Forelimb muscle (tissue), 1 donor: ENCODE results near the gene RAPGEF1. TPM values are rescaled to one million over a fixed set of nuclear protein-coding genes. Genes with fewer than 3 reads are reported as not detected.

Source experiments
- DNase-seq: peaks from one replicate; pipeline ENCODE4 v3.0.0-alpha.2; 2013; ENCODE audit warnings: low read depth
- polyA plus RNA-seq: library from polyadenylated mRNA; unstranded; fragments of 120-200 nt; gene quantifications from one replicate; pipeline ENCODE4 v1.2.1, GENCODE V29; 2013; ENCODE audit not compliant: insufficient read length

The RAPGEF1 gene
- polyA plus RNA-seq, 1 donor: 90.5 TPM

GRCh38 chr9:131624636-131625507, 115.0 kb downstream of the RAPGEF1 start:
- no peak for DNase-seq

- DNase-seq: no peak
Observed at GRCh38 chr9:131623655-131624330, 116.1 kb downstream of the RAPGEF1 start.

- no peak for DNase-seq
Observed at GRCh38 chr9:131622523-131622922, 117.4 kb downstream of the RAPGEF1 start.

DNA sequence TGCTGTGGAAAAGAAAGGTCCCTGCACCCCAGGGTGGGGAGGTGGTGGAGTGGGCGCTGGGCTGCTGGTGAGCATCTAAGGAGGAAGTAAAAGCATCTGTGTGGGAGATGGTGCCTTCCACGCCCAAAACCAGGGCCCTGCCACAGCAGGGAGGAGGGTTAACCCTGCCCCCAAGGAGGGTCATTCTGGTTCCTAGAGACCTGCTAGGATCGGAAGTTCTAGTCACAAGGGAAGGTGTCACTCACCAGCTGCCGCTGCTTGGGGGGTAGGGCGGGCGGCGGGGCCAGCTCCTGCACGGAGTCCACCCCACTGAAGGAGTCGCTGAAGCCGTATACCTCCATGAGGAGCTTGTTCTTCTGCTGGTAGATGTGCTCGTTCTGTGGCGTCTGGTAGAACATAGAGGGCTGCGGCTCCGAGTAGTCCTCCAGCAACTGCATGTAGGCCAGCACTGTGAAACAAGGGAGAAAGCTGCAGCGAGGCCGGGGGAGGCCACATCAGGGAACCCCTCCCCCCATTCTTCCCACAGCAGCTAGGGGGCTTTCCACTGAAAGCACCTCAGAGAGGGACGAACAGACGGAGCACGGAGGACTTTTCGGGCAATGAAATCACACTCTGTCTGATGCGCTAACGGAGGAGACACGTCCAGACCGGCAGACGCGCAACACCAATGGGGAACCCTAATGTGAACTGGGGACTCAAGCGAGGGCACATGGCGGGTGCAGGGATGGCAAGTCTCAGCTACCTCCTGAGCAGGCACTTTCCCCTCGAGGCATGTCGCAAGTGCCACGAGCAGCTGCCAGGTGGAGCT, 118.1 kb downstream of the RAPGEF1 start:
- no peak for DNase-seq

DNA sequence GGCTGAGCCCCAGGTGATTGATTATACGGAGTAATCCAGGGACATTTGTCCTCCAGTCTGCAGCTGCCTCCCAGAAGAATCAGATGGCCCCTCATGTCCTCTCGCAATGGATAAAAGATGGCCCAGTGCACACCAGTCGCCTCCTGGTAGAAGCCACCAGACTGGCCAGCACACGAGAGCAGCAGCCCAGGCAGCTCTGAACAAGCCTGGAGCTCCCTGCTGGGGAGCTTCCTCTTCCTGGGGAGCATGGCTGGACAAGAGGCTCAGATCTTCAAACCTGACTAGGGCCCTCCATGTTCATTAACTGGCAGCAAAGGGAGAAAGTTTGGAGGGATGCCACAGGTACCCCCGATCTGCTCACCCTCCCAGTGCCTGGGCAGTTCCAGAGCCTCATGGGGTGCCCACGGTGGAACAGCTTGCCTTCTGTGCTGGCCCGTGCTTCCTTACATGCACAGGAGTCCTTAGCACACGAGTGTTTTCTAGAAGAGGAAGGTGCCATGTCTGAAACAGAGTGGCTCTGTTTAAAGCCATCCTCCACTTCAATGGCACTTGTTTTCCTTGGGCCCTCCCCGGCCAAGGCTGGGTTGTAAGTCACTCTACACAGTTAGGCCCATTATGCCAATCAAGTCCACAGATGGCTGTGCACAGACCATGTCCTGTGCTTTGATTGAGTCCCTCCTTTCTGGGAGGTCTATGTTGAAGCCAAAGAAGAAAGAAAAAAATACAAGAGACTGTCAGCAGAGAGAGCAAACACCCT, 118.9 kb downstream of the RAPGEF1 start:
- DNase-seq: no peak

- no peak for DNase-seq
Observed at GRCh38 chr9:131619680-131620079, 120.2 kb downstream of the RAPGEF1 start.

- no peak for DNase-seq
Observed at GRCh38 chr9:131618785-131619184, 121.1 kb downstream of the RAPGEF1 start.

- no peak for DNase-seq
Observed at GRCh38 chr9:131618071-131618479, 121.8 kb downstream of the RAPGEF1 start.

DNA sequence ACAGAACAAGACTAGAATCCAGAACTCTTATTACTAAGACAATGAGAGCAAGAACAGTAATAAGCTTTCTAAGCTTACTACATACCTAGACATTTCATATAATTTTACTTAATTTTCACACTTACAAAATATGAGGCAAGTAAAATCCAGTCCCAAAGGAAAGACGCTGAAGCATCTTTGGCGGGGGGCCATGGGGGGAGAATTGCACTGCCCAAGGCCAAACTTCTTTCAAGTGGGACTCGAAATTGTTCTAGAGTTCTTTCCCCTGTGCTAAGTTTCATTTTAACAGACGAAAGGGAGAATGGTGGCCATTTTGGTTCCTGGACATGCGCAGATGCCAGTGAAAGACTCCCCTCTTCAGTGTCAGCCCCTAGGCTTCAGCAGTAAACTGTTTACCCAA, 122.3 kb downstream of the RAPGEF1 start:
- no peak for DNase-seq

GRCh38 chr9:131616983-131617604, 122.8 kb downstream of the RAPGEF1 start:
- no peak for DNase-seq

GRCh38 chr9:131614340-131614915, 125.4 kb downstream of the RAPGEF1 start:
- DNase-seq: no peak

DNA sequence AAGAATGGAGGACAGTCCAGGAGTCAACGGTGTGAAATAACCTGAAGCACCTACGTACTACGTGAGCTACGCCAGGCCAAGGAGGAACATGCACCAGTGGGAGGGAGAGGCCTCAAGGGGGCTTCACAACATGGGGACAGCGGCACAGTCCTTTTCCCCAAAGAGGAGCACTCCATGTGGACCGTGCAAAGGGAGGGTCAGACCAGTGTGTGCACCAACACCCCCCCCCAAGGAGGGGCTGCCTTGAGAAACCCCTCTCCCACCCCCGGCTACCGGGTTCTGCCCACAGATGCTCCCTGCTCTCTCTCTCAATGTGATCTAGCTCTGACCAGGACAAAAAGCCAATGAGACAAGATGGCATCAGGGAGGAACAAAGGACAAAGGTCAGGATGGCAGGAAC, 126.0 kb downstream of the RAPGEF1 start:
- no peak for DNase-seq

DNA sequence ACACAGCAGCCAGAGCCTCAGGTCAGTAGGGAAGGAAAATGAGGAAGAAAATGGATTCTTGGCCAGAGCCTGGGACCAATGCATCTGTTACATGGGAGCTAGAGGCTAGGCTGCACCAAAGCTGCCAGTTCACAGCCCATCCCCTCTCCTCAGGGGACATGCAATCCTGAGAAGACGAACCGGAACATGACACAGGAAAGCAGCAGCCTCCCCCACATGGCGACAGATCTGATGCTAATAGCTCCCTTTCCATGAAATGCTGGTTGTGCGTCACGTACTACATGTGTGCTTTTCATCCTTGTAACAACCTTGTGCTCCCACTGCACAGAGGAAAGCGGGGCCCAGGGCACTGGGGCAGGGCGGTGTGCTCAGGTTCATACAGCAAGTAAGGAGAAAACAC, 127.0 kb downstream of the RAPGEF1 start:
- no peak for DNase-seq

GRCh38 chr9:131611586-131612315, 128.1 kb downstream of the RAPGEF1 start:
- DNase-seq: no peak

DNA sequence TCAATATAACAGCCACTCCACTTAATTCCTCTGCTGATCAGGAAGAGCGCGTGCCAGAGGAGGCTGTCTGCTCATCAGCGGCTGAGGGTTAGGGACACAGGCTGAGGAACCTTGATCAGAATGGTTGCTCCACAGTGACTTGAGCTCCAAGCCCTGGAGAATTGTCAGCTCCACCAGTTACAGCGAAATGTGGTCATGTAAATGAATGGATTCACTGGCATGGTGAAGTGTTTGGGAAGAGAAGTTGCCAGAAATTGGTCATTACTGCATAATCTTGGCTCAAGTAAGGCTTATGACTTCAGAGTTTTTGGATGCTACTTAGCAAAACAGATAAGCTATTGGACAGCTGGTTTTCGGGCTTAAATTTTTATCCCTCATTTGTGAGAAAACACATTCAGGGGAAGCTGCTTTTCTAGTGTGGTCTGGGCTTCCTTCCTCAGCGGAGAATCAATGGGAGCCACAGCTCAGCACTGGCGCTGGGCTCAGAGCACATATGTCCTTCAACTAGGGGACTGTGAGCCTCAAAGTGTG, 129.6 kb downstream of the RAPGEF1 start:
- peak; percentile 90 for DNase-seq

DNA sequence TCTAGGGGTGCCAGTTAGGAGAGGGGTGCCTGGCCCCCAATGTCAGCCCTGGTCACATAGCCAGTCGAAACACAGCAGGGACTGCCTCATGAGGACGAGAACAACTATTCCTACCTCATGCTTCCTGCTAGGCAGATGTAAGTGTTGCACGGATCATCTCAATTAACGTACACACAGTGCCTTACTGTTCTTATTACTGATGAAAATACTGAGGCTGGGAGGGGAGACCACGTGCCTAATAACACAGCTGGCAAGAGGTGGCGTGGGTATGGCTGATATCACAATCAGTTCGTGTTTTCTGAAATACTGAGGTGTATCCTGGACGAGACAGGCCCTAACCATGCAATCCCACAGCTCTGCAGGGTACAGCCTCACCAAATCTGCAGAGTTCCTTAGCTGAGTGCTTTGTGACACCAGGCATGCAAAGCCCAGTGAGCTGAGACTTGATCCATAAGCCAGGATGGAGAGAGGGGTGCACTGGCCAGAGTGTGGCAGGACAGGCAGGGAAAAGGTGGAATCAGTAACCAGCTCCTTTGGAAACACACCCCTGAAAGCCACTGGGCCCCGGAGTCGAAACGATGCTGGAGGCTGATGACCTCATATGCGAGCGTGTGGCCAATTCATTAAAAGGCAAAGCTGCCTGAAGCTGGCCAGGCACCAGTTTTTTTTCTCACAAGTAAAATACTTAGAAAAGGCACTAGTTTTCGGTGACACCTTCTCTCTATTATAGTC, 130.6 kb downstream of the RAPGEF1 start:
- DNase-seq: peak; percentile 65

DNA sequence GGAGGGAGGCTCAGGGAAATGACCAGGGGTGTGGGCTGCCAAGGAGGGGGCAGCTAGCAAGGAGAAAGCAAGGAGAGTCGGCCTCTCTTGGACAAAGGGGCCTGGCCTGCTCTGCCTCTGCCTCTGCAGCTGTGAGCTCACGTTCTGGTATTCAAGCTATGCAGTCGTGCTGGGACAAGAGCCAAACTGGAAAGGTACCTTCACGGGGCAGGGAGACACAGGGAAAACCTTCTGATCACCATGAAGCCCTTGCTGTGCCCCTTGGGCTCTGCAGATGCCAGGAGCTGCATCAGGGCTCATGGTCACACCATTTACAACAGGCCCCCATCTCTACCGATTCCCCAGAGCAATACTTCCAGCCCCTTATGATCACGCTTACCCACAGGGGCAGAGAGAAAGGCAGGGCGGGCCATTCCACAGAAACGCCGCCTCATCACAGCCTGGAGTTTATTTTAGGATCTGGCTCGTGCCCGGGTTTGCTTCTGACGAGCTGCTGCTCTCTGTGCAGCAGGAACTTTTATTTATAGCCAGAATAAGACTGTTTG, 131.3 kb downstream of the RAPGEF1 start:
- peak; percentile 56 for DNase-seq

- DNase-seq: no peak
Observed at GRCh38 chr9:131607591-131607990, 132.3 kb downstream of the RAPGEF1 start.
